Naive thymus-derived CD8-positive, alpha-beta T cell (primary cell): ENCODE results near the gene ZNF280D. TPM values are rescaled to one million over a fixed set of nuclear protein-coding genes. Genes with fewer than 3 reads are reported as not detected.

Source experiments
- ATAC-seq, 2 donors: fragments of 150-1000 bp; cut with Tn5 transposase in 1 of 2; sonication (Bioruptor Pico), chemical (Tn5 transposase) in 1 of 2; 1 replicate in 1 of 2; 2 replicates in 1 of 2; pipeline ENCODE4 v1.10.0; 2021; ENCODE audit warnings: mild to moderate bottlenecking in 2 of 2, moderate library complexity in 2 of 2
- POLR2A ChIA-PET: fragments of 350-600 bp; sonication (Branson Sonifier 250); formaldehyde crosslinking; loops from one replicate; lab custom pipeline; 2021; ENCODE audit warnings: antibody characterized with exemption; lab: Charles Lee
- DNase-seq, 10 donors: peaks; one replicate each; pipeline versions ENCODE4 v3.0.0 to v3.0.0-alpha.2; 2020 to 2022
- H3K27ac Mint-ChIP-seq, 10 donors: one replicate each; pipeline ENCODE4 v1.8.0; 2020 to 2022; ENCODE audit warnings: mild to moderate bottlenecking in 10 of 10, mixed read lengths in 10 of 10, moderate library complexity in 4 of 10, inconsistent platforms in 1 of 10
- H3K27me3 Mint-ChIP-seq, 5 donors: one replicate each; pipeline ENCODE4 v1.8.0; 2021 to 2022; ENCODE audit warnings: mixed read lengths in 5 of 5
- H3K36me3 Mint-ChIP-seq, 3 donors: one replicate each; pipeline ENCODE4 v1.8.0; 2020 to 2022; ENCODE audit warnings: mixed read lengths in 3 of 3, mild to moderate bottlenecking in 2 of 3, inconsistent platforms in 1 of 3
- H3K4me1 Mint-ChIP-seq, 4 donors: one replicate each; pipeline ENCODE4 v1.8.0; 2021 to 2022; ENCODE audit warnings: mixed read lengths in 4 of 4
- H3K4me3 Mint-ChIP-seq, 10 donors: one replicate each; pipeline ENCODE4 v1.8.0; 2020 to 2022; ENCODE audit warnings: mild to moderate bottlenecking in 10 of 10, mixed read lengths in 10 of 10, moderate library complexity in 6 of 10, inconsistent platforms in 1 of 10
- H3K9me3 Mint-ChIP-seq, 9 donors: one replicate each; pipeline ENCODE4 v1.8.0; 2020 to 2022; ENCODE audit warnings: mixed read lengths in 9 of 9, mild to moderate bottlenecking in 3 of 9, inconsistent platforms in 1 of 9, moderate library complexity in 1 of 9
- polyA plus RNA-seq, 3 donors: library from polyadenylated mRNA; unstranded; fragments of 300-500 nt; fragmentation: Illumina TruSeq; gene quantifications; one replicate each; pipeline ENCODE4 v1.2.3, GENCODE V29; 2021
- total RNA-seq, 8 experiments: library from RNA in 2 of 8; stranded (reverse) in 2 of 8; gene quantifications; one replicate each; pipeline ENCODE4 v1.2.3 and lab custom pipeline; 2021 to 2026

ZNF280D gene
- total and polyA plus RNA-seq, 5 experiments from 2014 or later, result 10.6 to 51.1 (median 14.4) TPM

DNA sequence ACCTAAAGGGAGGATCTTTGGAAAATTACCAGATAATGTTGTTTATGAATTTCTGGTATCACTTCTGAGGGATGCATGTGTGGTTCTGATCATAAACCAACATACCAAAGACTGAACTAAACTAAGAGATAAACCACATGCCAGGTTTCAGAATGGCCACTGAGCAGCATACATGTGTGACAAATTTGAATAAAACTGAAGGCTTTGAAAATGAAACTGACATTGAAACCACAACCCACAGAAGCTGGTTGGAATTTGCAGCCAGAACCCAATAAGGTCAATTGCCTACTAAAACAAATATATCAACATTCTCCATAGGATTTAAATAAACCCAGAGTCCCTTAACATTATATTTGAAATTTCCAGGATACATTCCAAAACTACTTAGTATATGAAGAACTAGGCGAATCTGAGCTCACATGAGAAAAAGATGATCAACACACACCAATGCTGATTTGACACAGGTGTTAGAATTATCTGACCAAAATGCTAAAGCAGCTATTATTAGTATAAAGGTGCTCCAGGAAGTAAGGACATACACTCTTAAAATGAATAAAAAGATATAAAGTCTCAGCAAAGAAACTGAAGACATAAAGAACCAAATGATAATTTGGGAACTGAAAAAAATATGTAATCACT, 125.0 kb downstream of the ZNF280D start:
- DNase-seq, result no peak
- Mint-ChIP-seq H3K4me3 (no peak overlapping the region), H3K27ac (no peak overlapping the region), H3K27me3 (peaks cover 2 to 43% (median 12%) of the 10 kb centered on the region in 5 donors), H3K9me3 (peaks cover 0 to 7% (median 3%) of the 10 kb centered on the region in 9 donors), H3K36me3 (peaks cover 0 to 9% (median 0%) of the 10 kb centered on the region in 3 donors), H3K4me1 (peaks cover 0 to 21% (median 1%) of the 10 kb centered on the region in 4 donors)
- POLR2A ChIA-PET, result no interaction called here
- no peak for ATAC-seq

DNA sequence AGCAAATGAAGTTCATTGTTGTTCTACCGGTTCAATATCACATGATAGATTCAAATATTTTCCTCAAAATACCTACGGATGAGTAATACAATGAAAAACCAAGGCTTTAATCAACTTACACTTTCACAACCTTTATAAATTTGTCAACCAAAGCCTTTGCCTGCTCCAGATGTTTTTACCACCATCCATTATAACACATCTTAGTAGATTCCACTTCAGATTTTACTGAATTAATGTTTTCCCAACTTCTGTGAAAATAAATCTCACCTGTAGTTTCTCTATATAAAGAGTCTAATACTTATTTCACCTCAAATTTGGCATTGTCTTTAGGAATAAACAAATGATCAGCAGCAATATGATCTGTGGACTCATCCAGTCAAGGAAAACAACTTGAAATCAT, 131.1 kb downstream of the ZNF280D start:
- H3K4me3 Mint-ChIP-seq, result no peak overlapping the region
- peaks cover 0 to 4% (median 0%) of the 10 kb centered on the region in 4 donors for H3K4me1 Mint-ChIP-seq
- DNase-seq, result no peak
- H3K9me3 Mint-ChIP-seq, result peaks cover 0 to 24% (median 18%) of the 10 kb centered on the region in 9 donors
- no peak for ATAC-seq
- H3K27me3 Mint-ChIP-seq, result peaks cover 0 to 18% (median 8%) of the 10 kb centered on the region in 5 donors
- POLR2A ChIA-PET, result no interaction called here
- no peak overlapping the region for H3K27ac Mint-ChIP-seq
- peaks cover 0 to 17% (median 7%) of the 10 kb centered on the region in 3 donors for H3K36me3 Mint-ChIP-seq

- Mint-ChIP-seq H3K36me3 (peaks cover 0 to 11% (median 7%) of the 10 kb centered on the region in 3 donors), H3K9me3 (peaks cover 0 to 24% (median 15%) of the 10 kb centered on the region in 9 donors), H3K27me3 (peaks cover 0 to 8% (median 2%) of the 10 kb centered on the region in 5 donors), H3K4me3 (no peak overlapping the region), H3K4me1 (no peaks in the 10 kb centered on the region), H3K27ac (no peak overlapping the region)
- POLR2A ChIA-PET, result no interaction called here
- ATAC-seq, result no peak
- no peak for DNase-seq
These were observed 132.9 kb downstream of the ZNF280D start for GRCh38 chr15:56600380-56600779.

- H3K27ac Mint-ChIP-seq, result no peak overlapping the region
- peaks cover 0 to 9% (median 7%) of the 10 kb centered on the region in 3 donors for H3K36me3 Mint-ChIP-seq
These were observed 134.3 kb downstream of the ZNF280D start for GRCh38 chr15:56598991-56599390.

GRCh38 chr15:56587686-56588085, 145.6 kb downstream of the ZNF280D start:
- Mint-ChIP-seq H3K4me1 (no peaks in the 10 kb centered on the region), H3K27ac (no peak overlapping the region), H3K4me3 (no peak overlapping the region), H3K36me3 (peaks cover 3 to 38% (median 22%) of the 10 kb centered on the region in 3 donors), H3K9me3 (peaks cover 4 to 53% (median 36%) of the 10 kb centered on the region in 9 donors), H3K27me3 (peaks cover 0 to 5% (median 2%) of the 10 kb centered on the region in 5 donors)
- POLR2A ChIA-PET, result interaction anchor here (0.6 kb wide), 1 partner anchor 33 kb away, joined by 7 read pairs; no protein-coding TSS in a partner anchor
- no peak for DNase-seq
- no peak for ATAC-seq

More at GRCh38 chr15:56598991-56599390, 134.3 kb downstream of the ZNF280D start:
- ATAC-seq, result no peak
- no peaks in the 10 kb centered on the region for H3K4me1 Mint-ChIP-seq
- peaks cover 5 to 24% (median 14%) of the 10 kb centered on the region in 9 donors for H3K9me3 Mint-ChIP-seq
- POLR2A ChIA-PET, result no interaction called here
- no peak overlapping the region for H3K4me3 Mint-ChIP-seq
- H3K27me3 Mint-ChIP-seq, result peaks cover 0 to 9% (median 0%) of the 10 kb centered on the region in 5 donors
- DNase-seq, result no peak

GRCh38 chr15:56586206-56586605, 147.1 kb downstream of the ZNF280D start:
- peaks cover 3 to 38% (median 22%) of the 10 kb centered on the region in 3 donors for H3K36me3 Mint-ChIP-seq
- peaks cover 0 to 5% (median 2%) of the 10 kb centered on the region in 5 donors for H3K27me3 Mint-ChIP-seq
- no peak overlapping the region for H3K4me3 Mint-ChIP-seq
- POLR2A ChIA-PET, result no interaction called here
- DNase-seq, result no peak
- no peak for ATAC-seq
- no peaks in the 10 kb centered on the region for H3K4me1 Mint-ChIP-seq
- H3K27ac Mint-ChIP-seq, result no peak overlapping the region
- H3K9me3 Mint-ChIP-seq, result peaks cover 4 to 53% (median 36%) of the 10 kb centered on the region in 9 donors

GRCh38 chr15:56582785-56583184, 150.5 kb downstream of the ZNF280D start:
- POLR2A ChIA-PET, result no interaction called here
- H3K4me3 Mint-ChIP-seq, result no peak overlapping the region
- H3K4me1 Mint-ChIP-seq, result no peaks in the 10 kb centered on the region
- H3K27me3 Mint-ChIP-seq, result no peaks in the 10 kb centered on the region
- H3K36me3 Mint-ChIP-seq, result peaks cover 0 to 27% (median 15%) of the 10 kb centered on the region in 3 donors
- H3K27ac Mint-ChIP-seq, result no peak overlapping the region
- peaks cover 4 to 43% (median 29%) of the 10 kb centered on the region in 9 donors for H3K9me3 Mint-ChIP-seq
- ATAC-seq (no peak), DNase-seq (no peak)

Other genes with a start within 250 kb of the ZNF280D start
- gene TCF12, start 185.1 kb upstream of the ZNF280D start, total RNA-seq, result 10 to 100 TPM; 73.6 to 77.3 TPM
- gene TCF12, start 185.1 kb upstream of the ZNF280D start, polyA plus RNA-seq, result 10 to 100 TPM; 43.2 to 54.3 (median 44.8) TPM